ENCODE measurements around the gene PMEPA1. TPM values are rescaled to one million over a fixed set of nuclear protein-coding genes. Genes with fewer than 3 reads are reported as not detected.

Gene PMEPA1
- total and polyA plus RNA-seq, 7 donors, result 3.6 to 23.3 (median 6.5) TPM

- peak overlapping the region in 2 of 4 donors; percentile 14 to 18 for H3K27ac ChIP-seq
- no peak overlapping the region for H3K4me3 ChIP-seq
- H3K9me3 ChIP-seq, result no peaks in the 10 kb centered on the region
- DNase-seq, result peak; percentile 64
- TF ChIP-seq EP300 (IDR thresholded peaks at IDR 0.05) (no peak), POLR2A (IDR thresholded peaks at IDR 0.05) (no peak), POLR2AphosphoS5 (IDR thresholded peaks at IDR 0.05) (no peak), CTCF (IDR thresholded peaks at IDR 0.05) (no peak)
- intact Hi-C loops (cut with DNase I), result no loop called here
- WGBS, 2 donors, result 87 to 93% methylated on average over 27 of the region's 27 CpGs
- peaks cover 0 to 7% (median 0%) of the 10 kb centered on the region in 4 donors for H3K36me3 ChIP-seq
- H3K4me1 ChIP-seq, result no peaks in the 10 kb centered on the region
- H3K27me3 ChIP-seq, result no peaks in the 10 kb centered on the region
Measured at GRCh38 chr20:57663681-57664451, 45.9 kb downstream of the PMEPA1 start.

GRCh38 chr20:57663241-57663640 is 46.6 kb downstream of the PMEPA1 start:
- H3K36me3 ChIP-seq, result peaks cover 0 to 13% (median 3%) of the 10 kb centered on the region in 4 donors
- peak overlapping the region in 1 of 4 donors; percentile 18 for H3K27ac ChIP-seq
- H3K4me1 ChIP-seq, result no peaks in the 10 kb centered on the region
- peak; percentile 53 for DNase-seq
- TF ChIP-seq EP300 (IDR thresholded peaks at IDR 0.05) (no peak), POLR2A (IDR thresholded peaks at IDR 0.05) (no peak), CTCF (IDR thresholded peaks at IDR 0.05) (no peak), POLR2AphosphoS5 (IDR thresholded peaks at IDR 0.05) (no peak)
- WGBS, 2 donors, result 93 to 95% methylated on average over 9 of the region's 9 CpGs
- no peak overlapping the region for H3K4me3 ChIP-seq
- intact Hi-C loops (cut with DNase I), result no loop called here
- H3K9me3 ChIP-seq, result no peaks in the 10 kb centered on the region
- no peaks in the 10 kb centered on the region for H3K27me3 ChIP-seq

- H3K27me3 ChIP-seq, result no peaks in the 10 kb centered on the region
- intact Hi-C loops (cut with DNase I), result no loop called here
- H3K4me3 ChIP-seq, result no peak overlapping the region
- peak overlapping the region in 1 of 4 donors; percentile 18 for H3K27ac ChIP-seq
- no peak for TF ChIP-seq POLR2AphosphoS5 (IDR thresholded peaks at IDR 0.05)
- no peak for TF ChIP-seq EP300 (IDR thresholded peaks at IDR 0.05)
- TF ChIP-seq POLR2A (IDR thresholded peaks at IDR 0.05), result no peak
- TF ChIP-seq CTCF (IDR thresholded peaks at IDR 0.05), result no peak
- peaks cover 0 to 5% (median 0%) of the 10 kb centered on the region in 4 donors for H3K4me1 ChIP-seq
- 84 to 86% methylated on average over 21 of the region's 21 CpGs for WGBS, 2 donors
- peak; percentile 63 for DNase-seq
- H3K9me3 ChIP-seq, result no peaks in the 10 kb centered on the region
- peaks cover 0 to 14% (median 4%) of the 10 kb centered on the region in 4 donors for H3K36me3 ChIP-seq
Measured at GRCh38 chr20:57662456-57663240, 47.2 kb downstream of the PMEPA1 start.

GRCh38 chr20:57661746-57662455 is 47.9 kb downstream of the PMEPA1 start:
- no peaks in the 10 kb centered on the region for H3K27me3 ChIP-seq
- H3K4me1 ChIP-seq, result peaks cover 0 to 7% (median 0%) of the 10 kb centered on the region in 4 donors
- TF ChIP-seq EP300 (IDR thresholded peaks at IDR 0.05), result no peak
- WGBS, 2 donors, result 87 to 88% methylated on average over 26 of the region's 26 CpGs
- no peaks in the 10 kb centered on the region for H3K9me3 ChIP-seq
- H3K4me3 ChIP-seq, result no peak overlapping the region
- intact Hi-C loops (cut with DNase I), result no loop called here
- H3K36me3 ChIP-seq, result peaks cover 0 to 21% (median 4%) of the 10 kb centered on the region in 4 donors
- DNase-seq, result no peak
- H3K27ac ChIP-seq, result peak overlapping the region in 1 of 4 donors; percentile 14
